Measurements from ENCODE around the gene SPAG4. TPM values are rescaled to one million over a fixed set of nuclear protein-coding genes. Genes with fewer than 3 reads are reported as not detected.

Gene SPAG4
- total RNA-seq, 1 donor from 2014 or later, result 1.2 TPM

DNA sequence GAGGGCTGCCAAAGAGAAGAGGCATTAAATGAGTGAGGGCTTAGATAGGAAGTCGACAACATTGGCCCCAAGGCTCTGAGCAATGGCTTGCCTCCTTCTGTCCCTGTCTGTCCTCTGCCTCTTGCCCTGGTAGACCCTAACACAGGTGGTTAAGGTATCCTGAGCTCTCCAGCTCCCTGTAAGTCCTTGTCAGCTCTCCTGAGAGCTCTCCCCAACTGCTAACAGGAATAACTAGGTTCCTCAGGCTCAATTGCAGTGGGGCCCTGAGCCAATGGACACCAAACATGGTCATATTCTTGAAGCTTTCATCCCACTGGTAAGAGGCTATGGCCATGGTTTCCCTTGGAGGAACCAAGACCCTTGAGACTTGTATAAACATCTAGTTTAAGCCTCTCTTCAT lies 54.1 kb downstream of the SPAG4 start:
- Histone ChIP-seq H4K20me1 (ENCODE audit: insufficient read depth, low read length) (no peaks in the 10 kb centered on the region), H3K9me3 (ENCODE audit: insufficient read depth, low read depth, low read length) (no peaks in the 10 kb centered on the region), H2AFZ (ENCODE audit: low read depth, low read length) (no peak overlapping the region), H3K4me3 (ENCODE audit: insufficient read depth, low read depth, low read length) (no peak overlapping the region), H3K27ac (ENCODE audit: low read depth, low read length) (no peak overlapping the region), H3K9ac (ENCODE audit: low read length) (no peak overlapping the region), H3K4me2 (ENCODE audit: low read length) (no peak overlapping the region), H3K4me1 (ENCODE audit: insufficient read depth, low read length) (no peaks in the 10 kb centered on the region), H3K36me3 (ENCODE audit: insufficient read depth, low read length) (peaks cover 13% of the 10 kb centered on the region), H3K79me2 (ENCODE audit: insufficient read depth, low read length) (peaks cover 3% of the 10 kb centered on the region), H3K27me3 (ENCODE audit: insufficient read depth, low read length) (no peaks in the 10 kb centered on the region)
- peaks cover 41% of the 10 kb centered on the region for H3K36me3 Mint-ChIP-seq (ENCODE audit: low read depth, unreplicated experiment)
- no peaks in the 10 kb centered on the region for H3K4me1 Mint-ChIP-seq (ENCODE audit: low read depth, unreplicated experiment)
- H3K27ac Mint-ChIP-seq (ENCODE audit: unreplicated experiment), result no peak overlapping the region
- FAIRE-seq, result no peak
- TF ChIP-seq, protein P1, sequence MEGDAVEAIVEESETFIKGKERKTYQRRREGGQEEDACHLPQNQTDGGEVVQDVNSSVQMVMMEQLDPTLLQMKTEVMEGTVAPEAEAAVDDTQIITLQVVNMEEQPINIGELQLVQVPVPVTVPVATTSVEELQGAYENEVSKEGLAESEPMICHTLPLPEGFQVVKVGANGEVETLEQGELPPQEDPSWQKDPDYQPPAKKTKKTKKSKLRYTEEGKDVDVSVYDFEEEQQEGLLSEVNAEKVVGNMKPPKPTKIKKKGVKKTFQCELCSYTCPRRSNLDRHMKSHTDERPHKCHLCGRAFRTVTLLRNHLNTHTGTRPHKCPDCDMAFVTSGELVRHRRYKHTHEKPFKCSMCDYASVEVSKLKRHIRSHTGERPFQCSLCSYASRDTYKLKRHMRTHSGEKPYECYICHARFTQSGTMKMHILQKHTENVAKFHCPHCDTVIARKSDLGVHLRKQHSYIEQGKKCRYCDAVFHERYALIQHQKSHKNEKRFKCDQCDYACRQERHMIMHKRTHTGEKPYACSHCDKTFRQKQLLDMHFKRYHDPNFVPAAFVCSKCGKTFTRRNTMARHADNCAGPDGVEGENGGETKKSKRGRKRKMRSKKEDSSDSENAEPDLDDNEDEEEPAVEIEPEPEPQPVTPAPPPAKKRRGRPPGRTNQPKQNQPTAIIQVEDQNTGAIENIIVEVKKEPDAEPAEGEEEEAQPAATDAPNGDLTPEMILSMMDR (IDR thresholded peaks at IDR 0.05; ENCODE audit: insufficient read depth, low read depth, low read length), result no peak
- no peak for DNase-seq (ENCODE audit: low read depth)
- no peak overlapping the region for H3K4me3 Mint-ChIP-seq (ENCODE audit: unreplicated experiment)
- no peaks in the 10 kb centered on the region for H3K9me3 Mint-ChIP-seq (ENCODE audit: unreplicated experiment)
- no peaks in the 10 kb centered on the region for H3K27me3 Mint-ChIP-seq (ENCODE audit: low read depth, unreplicated experiment)

Other genes with a start within 250 kb of the SPAG4 start
- 44.5 and 49.0 TPM in 2 replicates for gene UQCC1, start 203.9 kb upstream of the SPAG4 start, total RNA-seq
- gene GDF5, start 177.6 kb upstream of the SPAG4 start, total RNA-seq, result 12.6 and 15.9 TPM in 2 replicates
- gene CEP250, start 160.2 kb upstream of the SPAG4 start, total RNA-seq, result 81.2 and 107 TPM in 2 replicates
- gene C20orf173, start 86.2 kb upstream of the SPAG4 start, total RNA-seq, result not detected in 2 replicates
- 198 and 205 TPM in 2 replicates for gene ERGIC3, start 73.8 kb upstream of the SPAG4 start, total RNA-seq
- gene CPNE1, start 49.1 kb downstream of the SPAG4 start, total RNA-seq, result 194 and 200 TPM in 2 replicates
- 78.1 and 88.4 TPM in 2 replicates for gene RBM12, start 49.1 kb downstream of the SPAG4 start, total RNA-seq
- gene NFS1, start 83.5 kb downstream of the SPAG4 start, total RNA-seq, result 30.3 and 33.0 TPM in 2 replicates
- gene ROMO1, start 83.6 kb downstream of the SPAG4 start, total RNA-seq, result 185 and 201 TPM in 2 replicates
- 204 and 208 TPM in 2 replicates for gene RBM39, start 126.4 kb downstream of the SPAG4 start, total RNA-seq
- 32.6 and 40.1 TPM in 2 replicates for gene PHF20, start 156.2 kb downstream of the SPAG4 start, total RNA-seq

Measured in astrocyte (in vitro differentiated cells and primary cell).